GM18867 (cell line): ENCODE measurements around the gene ZNF532.
"Not testable (repeated sequence)": the region's sequence is repeated elsewhere in the genome, so short reads cannot be mapped to it uniquely, and the experiment has no call there.

ENCODE experiments used
- ATAC-seq: cut with Tn5 transposase; IDR thresholded peaks from one replicate; pipeline ENCODE4 v1.9.1; 2021; ENCODE audit warnings: mild to moderate bottlenecking, moderate library complexity; ENCODE audit not compliant: unreplicated experiment

ZNF532 gene

GRCh38 chr18:58898010-58898799 is 33.5 kb downstream of the ZNF532 start:
- ATAC-seq: no peak

- no peak for ATAC-seq
These were observed 35.5 kb downstream of the ZNF532 start for GRCh38 chr18:58900015-58900649.

- ATAC-seq: no peak
These were observed 36.5 kb downstream of the ZNF532 start for GRCh38 chr18:58901143-58901542.

- no peak for ATAC-seq
These were observed 37.1 kb downstream of the ZNF532 start for GRCh38 chr18:58901783-58902182.

- ATAC-seq: no peak
These were observed 38.3 kb downstream of the ZNF532 start for GRCh38 chr18:58902961-58903360.

- no peak for ATAC-seq
These were observed 38.9 kb downstream of the ZNF532 start for GRCh38 chr18:58903533-58903932.

GRCh38 chr18:58905777-58906428 is 41.2 kb downstream of the ZNF532 start:
- no peak for ATAC-seq

- no peak for ATAC-seq
These were observed 43.3 kb downstream of the ZNF532 start for GRCh38 chr18:58908006-58908405.

- no peak for ATAC-seq
These were observed 44.8 kb downstream of the ZNF532 start for GRCh38 chr18:58909521-58909920.

GRCh38 chr18:58911241-58911640 is 46.6 kb downstream of the ZNF532 start:
- no peak for ATAC-seq

- no peak for ATAC-seq
These were observed 47.1 kb downstream of the ZNF532 start for GRCh38 chr18:58911766-58912165.

- no peak for ATAC-seq
These were observed 50.5 kb downstream of the ZNF532 start for GRCh38 chr18:58915006-58915799.

- ATAC-seq: no peak
These were observed 51.3 kb downstream of the ZNF532 start for GRCh38 chr18:58915995-58916394.

- not testable (repeated sequence) for ATAC-seq
These were observed 55.3 kb downstream of the ZNF532 start for GRCh38 chr18:58919934-58920333.

GRCh38 chr18:58922995-58923394 is 58.3 kb downstream of the ZNF532 start:
- no peak for ATAC-seq

- no peak for ATAC-seq
These were observed 59.8 kb downstream of the ZNF532 start for GRCh38 chr18:58924473-58924872.

- ATAC-seq: no peak
These were observed 63.0 kb downstream of the ZNF532 start for GRCh38 chr18:58927659-58928058.

GRCh38 chr18:58928386-58928785 is 63.7 kb downstream of the ZNF532 start:
- ATAC-seq: no peak

GRCh38 chr18:58929206-58929605 is 64.5 kb downstream of the ZNF532 start:
- no peak for ATAC-seq

GRCh38 chr18:58934356-58934755 is 69.7 kb downstream of the ZNF532 start:
- ATAC-seq: no peak

GRCh38 chr18:58934933-58935577 is 70.4 kb downstream of the ZNF532 start:
- no peak for ATAC-seq
